GM19438 (cell line): ENCODE measurements around the gene EMSY.

Experiments used
- ATAC-seq: cut with Tn5 transposase; IDR thresholded peaks from one replicate; pipeline ENCODE4 v1.9.1; 2021; ENCODE audit warnings: low read depth; ENCODE audit not compliant: unreplicated experiment

The EMSY gene

DNA sequence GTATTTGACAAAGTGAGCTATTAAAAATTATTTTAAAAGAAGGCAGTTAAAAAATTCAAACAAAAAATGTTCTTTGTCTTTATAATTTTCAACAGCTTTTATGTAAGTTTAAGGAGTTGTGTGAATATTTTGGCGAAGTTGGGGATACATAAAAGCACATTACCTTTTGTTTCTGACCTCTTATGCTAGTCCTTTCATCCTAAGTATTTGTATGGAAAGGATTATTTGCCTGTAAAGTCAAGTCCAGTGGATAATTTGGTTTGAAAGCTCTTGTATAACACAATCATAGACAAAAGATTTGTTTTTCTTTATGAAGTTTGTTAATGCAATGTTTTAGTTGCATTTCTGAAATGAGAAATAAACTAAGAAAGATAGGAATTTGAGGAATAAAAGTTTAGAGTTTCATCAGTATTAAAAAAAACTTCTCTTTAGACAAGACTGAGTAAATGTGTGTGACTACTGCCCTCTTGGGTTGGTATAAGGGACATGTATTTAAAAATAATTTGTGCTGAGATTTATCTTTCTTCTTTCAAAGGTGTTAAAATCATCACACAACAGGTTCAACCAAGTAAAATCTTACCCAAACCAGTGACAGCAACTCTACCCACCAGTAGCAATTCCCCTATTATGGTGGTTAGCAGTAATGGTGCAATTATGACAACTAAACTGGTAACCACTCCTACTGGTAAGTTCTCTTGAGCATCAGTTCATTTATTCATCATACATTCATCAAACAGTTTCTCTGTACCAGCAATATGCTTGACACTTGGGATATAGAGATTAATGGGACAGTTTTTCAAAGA, 68.2 kb downstream of the EMSY start:
- no peak for ATAC-seq

DNA sequence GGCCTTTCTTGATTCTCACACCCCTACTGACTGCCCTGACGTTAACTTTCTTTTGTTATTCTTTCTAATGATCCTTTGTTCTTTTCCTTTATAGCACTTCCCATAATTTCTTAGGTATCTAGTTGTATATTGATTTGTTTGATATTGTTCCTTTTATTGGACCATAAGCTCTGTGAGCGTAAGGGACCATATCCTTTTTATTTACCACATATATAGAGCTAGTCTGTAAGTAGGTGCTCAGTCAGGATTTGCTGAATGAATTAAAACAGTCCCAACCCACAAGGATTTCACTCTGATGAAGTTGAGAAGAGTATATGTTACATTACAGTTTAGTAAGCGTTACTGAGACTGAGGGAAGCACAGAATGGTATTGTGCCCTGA, 68.8 kb downstream of the EMSY start:
- ATAC-seq, result no peak

DNA sequence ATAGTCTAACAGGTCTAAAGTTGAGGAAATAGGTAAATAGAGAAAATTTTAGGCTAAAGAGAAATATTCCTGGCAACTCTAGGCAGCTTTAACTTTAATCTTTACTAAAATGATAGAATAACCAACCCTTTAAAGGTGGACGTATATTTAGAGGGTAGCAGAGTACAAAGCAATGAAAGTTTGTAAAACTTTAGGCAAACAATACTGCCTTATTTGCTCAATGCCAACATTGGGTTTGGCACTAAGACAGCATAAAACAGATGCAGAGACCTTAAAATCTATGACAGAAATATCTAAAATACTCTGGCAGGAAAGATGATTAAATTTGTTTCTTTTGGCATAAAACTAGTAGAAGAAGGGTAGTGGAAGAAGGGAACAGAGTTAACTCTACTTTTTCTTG, 70.7 kb downstream of the EMSY start:
- ATAC-seq, result no peak

- no peak for ATAC-seq
Measured at GRCh38 chr11:76523147-76523546, 78.3 kb downstream of the EMSY start.

DNA sequence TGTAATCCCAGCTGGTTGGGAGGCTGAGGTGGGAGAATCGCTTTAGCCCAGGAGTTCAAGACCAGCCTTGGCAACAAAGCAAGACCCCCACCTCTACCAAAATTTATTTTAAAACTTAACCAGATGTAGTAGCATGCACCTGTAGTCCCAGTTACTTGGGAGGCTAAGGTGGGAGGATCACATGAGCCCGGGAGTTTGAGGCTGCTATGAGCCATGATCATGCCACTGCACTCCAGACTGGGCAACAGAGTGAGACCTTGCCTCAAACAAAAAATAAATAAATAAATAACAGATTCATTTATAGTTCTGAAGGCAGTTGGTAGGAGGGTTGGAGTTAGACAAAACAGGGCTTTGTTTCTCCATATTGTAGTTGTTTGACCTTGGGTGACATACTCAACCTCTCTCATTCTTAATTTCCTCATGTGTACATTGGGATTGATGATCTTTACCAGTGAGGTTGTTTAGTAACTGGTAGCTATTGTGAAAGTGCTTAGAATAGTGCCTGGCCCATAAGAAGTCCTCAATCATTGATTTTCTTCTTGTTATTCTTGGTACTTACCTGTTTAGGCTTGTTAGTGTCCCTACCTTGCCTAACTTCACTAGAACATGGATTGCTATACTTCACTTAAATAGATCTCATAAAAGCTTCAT, 79.1 kb downstream of the EMSY start:
- no peak for ATAC-seq

DNA sequence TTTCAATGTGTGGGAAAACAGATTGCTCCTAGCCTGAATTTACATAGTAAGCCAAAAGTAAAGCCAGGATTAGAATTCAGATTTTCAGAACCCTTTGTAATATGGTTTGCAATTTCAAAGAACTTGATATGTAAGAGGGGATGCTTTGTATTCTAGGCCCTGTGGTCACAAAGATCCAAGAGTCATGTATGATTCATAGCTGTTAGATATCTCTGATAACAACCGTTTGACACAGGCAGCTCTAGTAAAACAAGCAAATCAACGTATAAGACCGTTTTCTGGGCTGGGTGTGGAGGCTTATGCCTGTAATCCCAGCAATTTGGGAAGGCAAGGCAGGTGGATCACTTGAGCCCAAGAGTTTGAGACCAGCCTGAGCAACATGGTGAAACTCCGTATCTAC, 79.6 kb downstream of the EMSY start:
- ATAC-seq, result no peak

- no peak for ATAC-seq
Measured at GRCh38 chr11:76524919-76525318, 80.1 kb downstream of the EMSY start.

DNA sequence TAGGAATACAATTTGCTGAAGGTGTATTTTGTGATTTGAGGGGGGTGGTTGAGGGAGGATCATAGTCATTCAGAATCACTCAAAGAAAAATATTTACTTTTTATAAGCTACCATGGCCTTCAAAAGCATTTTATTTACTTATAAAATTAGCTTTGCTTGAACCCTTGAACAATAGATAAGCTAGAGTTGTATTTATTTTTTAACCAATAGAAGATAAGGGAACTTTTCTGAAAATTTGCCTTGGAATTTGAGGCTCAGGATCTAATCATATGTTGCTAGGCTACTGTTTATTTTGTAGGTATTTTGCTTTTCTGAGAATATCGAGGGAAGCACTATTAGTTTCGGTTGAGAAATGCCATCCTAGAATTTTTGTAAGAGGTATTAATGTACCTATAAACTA, 82.1 kb downstream of the EMSY start:
- ATAC-seq, result no peak

DNA sequence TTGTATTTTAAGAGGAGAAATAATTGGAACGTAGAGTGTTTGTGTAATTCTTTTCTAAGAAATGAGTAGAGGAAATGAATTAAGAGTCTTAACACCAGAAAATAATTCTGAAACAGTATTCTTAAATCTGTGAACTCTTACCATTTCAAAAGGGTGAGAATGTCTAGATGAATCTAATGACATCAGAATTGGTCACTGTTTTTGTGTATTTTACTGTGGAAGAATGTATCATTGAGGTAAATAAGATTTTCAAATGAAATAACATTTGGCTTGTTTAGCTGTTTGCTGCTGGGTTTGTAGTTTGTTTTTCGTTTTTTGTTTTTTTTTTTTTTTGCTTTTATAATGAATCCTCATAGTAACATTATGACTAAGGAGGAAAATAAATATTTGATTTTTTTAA, 97.6 kb downstream of the EMSY start:
- ATAC-seq, result no peak

DNA sequence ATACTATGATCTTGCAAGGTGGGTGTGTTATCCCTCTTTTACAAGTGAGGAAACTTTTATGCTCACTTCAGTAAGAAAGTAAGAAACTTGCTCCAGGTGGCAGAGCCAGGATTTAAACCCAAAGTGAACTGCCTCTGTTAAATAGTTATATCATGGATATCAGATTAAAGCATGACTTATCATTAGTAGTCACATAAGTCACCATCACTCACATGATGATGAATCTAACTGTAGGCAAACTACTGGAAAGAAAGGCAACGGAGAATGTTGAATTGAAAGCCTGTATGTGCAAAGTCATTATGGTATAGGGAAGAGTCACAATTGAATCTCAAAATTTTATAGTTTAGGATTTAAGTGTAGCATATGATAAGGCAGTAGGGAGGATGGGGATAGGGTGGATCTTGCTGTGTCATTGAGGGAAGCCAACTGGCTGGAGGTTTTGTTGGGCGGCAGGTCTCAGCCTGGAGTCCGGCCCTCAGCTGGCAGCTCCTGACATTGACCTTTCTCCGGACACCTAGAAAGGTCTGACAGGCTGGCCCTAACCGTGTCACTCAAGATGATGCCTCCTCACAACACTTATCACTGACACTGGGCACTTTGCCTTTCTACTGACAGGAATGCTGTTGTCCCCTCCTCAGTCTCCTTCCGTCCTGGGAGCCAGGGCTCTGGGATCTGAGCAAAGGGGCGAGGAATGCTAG, 98.3 kb downstream of the EMSY start:
- no peak for ATAC-seq

- no peak for ATAC-seq
Measured at GRCh38 chr11:76550781-76551180, 106.0 kb downstream of the EMSY start.

GRCh38 chr11:76551400-76551799, 106.6 kb downstream of the EMSY start:
- ATAC-seq, result no peak

- no peak for ATAC-seq
Measured at GRCh38 chr11:76552987-76553386, 108.2 kb downstream of the EMSY start.

GRCh38 chr11:76553554-76554476, 109.0 kb downstream of the EMSY start:
- no peak for ATAC-seq

DNA sequence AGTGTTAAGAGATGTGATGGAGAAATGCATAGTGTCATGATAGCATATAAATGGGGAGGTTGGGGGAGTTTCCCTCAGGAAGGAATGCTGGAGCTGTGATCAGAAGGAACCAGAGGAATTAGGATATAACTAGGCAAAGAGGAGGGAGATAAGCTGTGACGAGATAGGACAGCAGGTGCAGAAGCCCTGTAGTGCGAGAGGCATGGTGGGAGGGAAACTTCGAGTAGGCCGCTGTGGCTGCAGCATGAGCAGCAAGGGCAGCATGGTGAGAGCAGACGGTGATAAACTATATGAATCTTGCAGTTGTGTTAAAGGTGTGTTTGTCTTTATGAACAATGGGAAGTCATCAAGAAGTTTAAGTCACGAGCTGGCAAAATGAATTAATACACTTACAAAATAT, 109.9 kb downstream of the EMSY start:
- ATAC-seq, result no peak

DNA sequence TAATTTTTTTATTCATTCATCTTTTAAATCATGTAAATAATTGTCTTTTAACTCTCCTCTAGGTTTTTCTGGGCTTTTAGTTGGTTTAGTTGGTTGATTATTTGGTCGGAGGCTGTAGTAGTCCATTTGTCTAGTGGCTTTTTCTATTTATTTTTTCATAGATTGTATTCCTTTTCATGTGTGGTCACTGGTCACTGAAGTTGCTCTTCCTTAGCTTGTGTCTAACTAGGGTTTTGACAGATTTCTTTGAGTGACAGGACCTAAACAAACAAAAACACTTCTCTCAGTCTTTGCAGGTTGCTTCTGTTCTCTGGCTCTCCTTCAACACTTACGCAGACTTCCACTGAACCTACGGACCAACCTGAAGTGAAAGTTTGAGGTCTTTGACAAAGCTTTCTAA, 112.6 kb downstream of the EMSY start:
- no peak for ATAC-seq

- no peak for ATAC-seq
Measured at GRCh38 chr11:76558473-76558872, 113.7 kb downstream of the EMSY start.

- no peak for ATAC-seq
Measured at GRCh38 chr11:76558891-76559290, 114.1 kb downstream of the EMSY start.

GRCh38 chr11:76559346-76559745, 114.5 kb downstream of the EMSY start:
- ATAC-seq, result no peak

DNA sequence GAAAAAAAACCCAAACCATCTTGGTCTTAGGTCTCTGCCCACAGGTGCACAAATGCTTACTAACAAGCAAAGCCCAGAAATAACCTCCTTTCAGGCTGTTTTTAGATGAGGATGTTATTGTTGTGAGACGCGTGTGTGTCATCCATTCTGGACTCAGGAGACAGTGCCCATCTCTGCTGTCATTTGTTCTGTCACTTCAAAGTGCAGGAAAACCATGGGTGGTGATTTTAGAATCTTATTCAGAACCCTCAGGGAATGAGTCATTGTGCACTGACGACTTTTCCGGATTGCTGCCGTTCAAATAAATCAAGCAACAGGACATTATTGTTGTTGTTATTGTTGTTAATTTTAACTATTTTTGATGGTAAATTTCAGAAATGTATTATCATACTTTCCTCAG, 115.4 kb downstream of the EMSY start:
- ATAC-seq, result no peak

- ATAC-seq, result no peak
Measured at GRCh38 chr11:76561245-76561644, 116.4 kb downstream of the EMSY start.
